Hematopoietic multipotent progenitor cell treated with erythropoietin and hydrocortisone succinate and interleukin-3 and kit ligand, for 17 days (in vitro differentiated cells): ENCODE data around the gene UAP1L1.
A peak's percentile ranks its signal among the peaks of the same experiment; 100 is the strongest.

Experiments used
- DNase-seq: peaks from one replicate; pipeline ENCODE4 v3.0.0-alpha.2; 2015; ENCODE audit warnings: low spot score

Gene UAP1L1

DNA sequence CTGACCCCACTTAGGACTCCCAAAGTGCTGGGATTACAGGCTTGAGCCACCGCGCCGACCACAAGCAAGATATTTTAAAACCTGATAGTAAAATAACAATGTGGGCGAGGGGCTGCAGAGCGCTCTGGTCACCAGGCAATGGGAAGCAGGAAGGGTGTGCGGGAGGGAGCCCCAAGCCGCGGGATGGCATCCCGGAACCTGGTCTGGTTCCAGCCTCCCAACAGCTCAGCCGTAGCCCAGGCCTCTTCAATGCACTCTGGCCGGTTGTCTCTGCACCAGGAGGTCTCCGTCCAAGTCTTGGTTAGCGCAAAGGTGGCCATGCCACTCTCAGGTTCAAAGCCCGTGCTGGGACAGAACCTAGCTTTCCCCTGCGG is 694 bp upstream of the UAP1L1 start:
- DNase-seq = no peak

DNA sequence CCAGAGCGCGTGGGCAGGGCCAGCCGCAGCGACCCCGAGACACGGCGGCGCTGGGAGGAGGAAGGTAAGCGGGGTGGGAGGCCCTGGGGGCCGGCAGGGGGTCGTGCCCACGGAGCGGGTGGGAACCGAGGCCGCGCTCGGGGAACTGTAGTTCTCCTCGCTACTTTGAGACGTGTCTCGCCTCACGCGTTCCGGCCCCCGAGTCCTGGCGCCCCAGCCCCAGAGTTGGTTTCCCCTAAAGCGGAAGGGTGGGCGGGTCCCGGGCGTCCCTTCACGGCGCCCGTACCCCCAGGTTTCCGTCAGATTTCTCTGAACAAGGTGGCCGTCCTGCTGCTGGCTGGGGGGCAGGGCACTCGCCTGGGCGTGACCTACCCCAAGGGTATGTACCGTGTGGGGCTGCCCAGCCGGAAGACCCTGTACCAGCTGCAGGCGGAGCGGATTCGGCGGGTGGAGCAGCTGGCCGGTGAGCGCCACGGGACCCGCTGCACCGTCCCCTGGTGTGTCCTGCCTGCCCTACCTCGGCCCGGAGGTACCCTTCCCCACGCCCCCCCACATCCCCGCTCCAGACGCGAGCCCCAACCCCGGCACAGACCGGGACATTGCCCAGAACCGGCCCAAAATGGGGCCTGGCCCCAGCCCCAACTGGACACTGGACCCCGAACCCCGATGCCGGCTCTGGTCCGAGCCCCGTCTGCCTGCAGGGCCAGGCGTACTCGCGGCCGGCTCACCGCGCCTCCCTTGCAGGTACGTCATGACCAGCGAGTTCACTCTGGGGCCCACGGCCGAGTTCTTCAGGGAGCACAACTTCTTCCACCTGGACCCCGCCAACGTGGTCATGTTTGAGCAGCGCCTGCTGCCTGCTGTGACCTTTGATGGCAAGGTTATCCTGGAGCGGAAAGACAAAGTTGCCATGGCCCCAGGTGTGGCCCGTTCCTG is 709 bp downstream of the UAP1L1 start:
- no peak for DNase-seq

- no peak for DNase-seq
These were observed 1.5 kb downstream of the UAP1L1 start for GRCh38 chr9:137078701-137079400.

DNA sequence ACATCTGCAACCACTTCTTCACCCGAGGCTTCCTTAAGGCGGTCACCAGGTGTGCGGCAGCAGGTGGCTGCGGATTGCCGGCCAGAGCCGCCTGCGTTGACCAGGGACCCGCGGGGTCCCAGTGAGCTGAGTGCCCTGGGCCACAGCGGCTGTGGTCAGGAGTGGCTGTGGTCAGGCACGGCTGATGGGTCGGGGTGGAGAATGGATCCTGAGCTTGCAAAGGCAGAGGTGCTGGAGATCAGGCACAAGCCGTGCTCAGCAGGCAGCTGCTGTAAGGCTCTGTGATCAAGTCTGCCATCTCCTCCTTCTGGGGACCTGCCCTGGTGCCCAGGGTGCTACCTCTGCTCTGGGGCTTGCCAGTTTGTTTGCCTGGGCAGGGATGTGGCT is 2.1 kb downstream of the UAP1L1 start:
- DNase-seq = no peak

GRCh38 chr9:137080260-137081122 is 3.2 kb downstream of the UAP1L1 start:
- no peak for DNase-seq

GRCh38 chr9:137082222-137082924 is 5.1 kb downstream of the UAP1L1 start:
- no peak for DNase-seq

GRCh38 chr9:137082925-137083290 is 5.6 kb downstream of the UAP1L1 start:
- no peak for DNase-seq

DNA sequence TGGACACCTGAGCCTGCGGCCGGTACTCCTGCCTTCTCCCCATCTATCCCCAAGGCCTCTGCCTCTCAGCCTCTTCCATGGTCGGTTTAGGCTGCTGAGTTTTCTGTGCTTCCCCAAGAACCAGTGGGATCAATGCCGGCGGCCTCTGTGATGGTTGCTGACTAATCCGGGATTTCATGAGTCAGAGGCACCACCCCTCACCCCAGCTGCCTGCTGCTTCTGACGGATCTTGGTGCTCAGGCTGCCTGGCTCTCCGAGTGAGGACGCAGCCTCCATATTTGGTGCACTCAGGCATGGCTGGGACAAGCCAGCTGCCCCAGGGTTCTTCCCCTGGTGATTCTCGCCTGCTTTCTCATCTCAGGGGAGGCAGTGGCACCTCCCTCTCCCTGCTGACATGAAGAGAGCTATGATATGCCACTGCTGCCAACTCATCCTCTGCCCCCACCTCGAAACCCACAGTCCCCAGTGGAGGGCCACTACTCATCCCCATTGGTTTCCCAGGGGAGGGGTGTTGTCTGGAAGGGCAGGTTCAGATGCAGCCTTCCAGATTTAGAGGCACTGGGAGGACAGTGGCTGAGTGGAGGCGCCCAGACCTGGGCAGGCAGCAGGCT is 6.2 kb downstream of the UAP1L1 start:
- DNase-seq = no peak

DNA sequence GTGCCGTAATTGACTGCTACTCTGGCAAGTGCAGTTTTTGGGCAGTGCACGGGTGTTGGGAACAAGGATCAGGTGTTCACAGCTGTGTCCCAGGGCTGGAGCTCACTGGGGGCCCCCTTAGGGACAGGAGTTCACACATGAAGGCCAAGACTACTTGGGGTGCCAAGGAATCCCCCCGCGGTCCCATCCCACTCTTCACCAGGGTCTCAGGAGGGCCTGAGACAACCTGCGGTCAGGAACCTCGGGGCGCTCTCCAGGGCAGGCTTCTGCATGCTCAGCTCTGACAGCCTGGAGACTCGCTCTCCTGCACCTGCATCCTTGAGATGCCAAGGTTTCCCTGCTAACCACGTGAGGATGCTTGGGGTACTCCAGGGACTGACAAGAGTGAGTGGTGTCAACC is 7.2 kb downstream of the UAP1L1 start:
- DNase-seq = no peak

- DNase-seq = no peak
These were observed 8.7 kb downstream of the UAP1L1 start for GRCh38 chr9:137085920-137086530.

GRCh38 chr9:137086531-137087408 is 9.5 kb downstream of the UAP1L1 start, which contains the start of gene MAN1B1:
TSS of gene MAN1B1 (plus strand) at chr9:137086985. CDS start at chr9:137087000, 15 bp downstream.
- DNase-seq = peak; percentile 100

GRCh38 chr9:137087409-137087925 is 10.2 kb downstream of the UAP1L1 start:
- no peak for DNase-seq

DNA sequence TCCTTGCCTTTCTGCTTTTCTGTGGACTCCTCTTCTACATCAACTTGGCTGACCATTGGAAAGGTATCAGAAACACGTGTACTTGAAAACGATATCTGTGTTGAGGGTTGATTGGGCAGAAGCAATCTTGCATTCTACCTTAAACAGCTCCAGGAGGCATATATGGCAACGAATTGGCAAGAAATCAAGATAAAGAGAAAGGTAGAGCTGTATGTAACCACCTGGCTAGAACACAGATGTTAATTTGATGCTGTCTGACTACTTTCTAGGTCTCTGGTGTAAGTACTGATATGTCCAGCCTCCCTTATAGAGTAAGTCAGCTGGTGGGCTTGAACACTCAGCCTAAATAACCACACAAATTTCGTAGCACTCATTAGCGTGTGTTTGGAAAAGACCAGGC is 10.8 kb downstream of the UAP1L1 start:
- peak; percentile 11 for DNase-seq

DNA sequence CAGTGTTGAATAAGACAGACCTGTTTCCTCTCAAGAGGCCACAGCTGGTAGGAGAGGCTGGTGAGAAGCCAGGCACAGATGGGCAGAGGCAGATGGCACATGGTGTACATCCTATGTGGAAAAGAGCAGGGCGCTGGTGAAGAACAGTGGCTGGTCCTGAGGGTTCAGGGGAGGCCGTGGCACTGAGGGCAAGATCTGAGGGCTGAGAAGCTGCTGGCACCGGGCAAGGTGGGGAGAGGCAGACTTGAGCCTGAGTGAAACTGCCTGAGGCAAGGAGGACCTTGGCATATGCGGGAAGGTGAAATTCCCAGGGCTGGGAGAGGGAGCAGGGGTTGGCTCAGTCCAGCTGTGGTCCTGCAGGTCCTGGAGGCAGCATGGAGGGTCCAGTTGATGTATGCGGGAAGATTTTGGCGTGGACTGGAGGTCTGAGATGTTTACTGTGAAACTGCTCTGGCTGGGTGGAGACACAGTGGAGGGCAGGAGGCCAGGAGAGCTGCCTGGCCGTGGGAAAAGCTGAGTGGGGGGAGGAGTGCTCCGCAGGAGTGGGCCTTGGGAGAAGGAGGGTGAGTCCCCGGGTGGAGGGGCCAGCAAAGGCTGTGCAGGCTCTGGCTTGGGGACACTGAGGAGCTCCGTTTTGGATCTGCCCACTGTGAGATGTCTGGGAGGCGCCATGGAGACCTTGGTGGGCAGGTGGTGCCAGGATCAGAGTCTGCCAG is 12.1 kb downstream of the UAP1L1 start:
- no peak for DNase-seq

GRCh38 chr9:137095664-137096517 is 18.6 kb downstream of the UAP1L1 start:
- no peak for DNase-seq

DNA sequence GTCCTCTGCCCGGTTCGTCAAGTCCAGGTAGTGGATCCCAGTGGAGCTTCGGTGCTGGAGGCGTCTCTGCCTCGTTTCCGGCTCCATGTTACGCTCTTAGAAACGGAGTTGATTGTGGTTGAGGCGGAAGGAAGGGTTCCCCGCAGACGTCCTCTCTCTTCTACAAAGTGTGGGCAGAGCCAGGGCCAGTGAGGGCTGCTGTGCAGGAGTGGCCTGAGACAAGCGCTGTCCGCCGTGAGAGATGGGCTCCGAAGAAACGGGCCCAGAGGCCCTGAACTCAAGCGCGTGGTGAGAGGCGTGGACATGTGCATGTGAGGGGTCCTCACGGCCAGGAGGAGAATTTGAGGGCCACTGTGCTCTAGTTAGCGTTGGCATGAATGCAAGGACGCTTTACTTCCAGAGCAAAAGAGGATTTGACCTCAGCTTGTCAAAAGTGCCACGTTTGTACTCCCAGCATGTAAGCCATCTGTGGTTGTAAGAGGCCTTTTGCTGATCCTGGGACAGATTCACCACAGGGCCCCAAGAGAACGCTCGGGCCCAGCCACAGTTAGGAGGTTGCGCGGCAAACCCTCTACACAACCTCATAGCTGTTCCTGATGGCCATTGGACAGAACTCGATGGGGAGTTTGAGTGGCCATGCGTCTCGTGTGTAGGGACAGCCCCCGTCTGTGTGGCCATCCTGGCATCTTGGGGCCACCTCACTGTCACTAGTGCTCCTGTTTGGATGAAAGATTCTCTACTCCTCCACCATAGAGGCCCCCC is 19.6 kb downstream of the UAP1L1 start:
- DNase-seq = no peak

DNA sequence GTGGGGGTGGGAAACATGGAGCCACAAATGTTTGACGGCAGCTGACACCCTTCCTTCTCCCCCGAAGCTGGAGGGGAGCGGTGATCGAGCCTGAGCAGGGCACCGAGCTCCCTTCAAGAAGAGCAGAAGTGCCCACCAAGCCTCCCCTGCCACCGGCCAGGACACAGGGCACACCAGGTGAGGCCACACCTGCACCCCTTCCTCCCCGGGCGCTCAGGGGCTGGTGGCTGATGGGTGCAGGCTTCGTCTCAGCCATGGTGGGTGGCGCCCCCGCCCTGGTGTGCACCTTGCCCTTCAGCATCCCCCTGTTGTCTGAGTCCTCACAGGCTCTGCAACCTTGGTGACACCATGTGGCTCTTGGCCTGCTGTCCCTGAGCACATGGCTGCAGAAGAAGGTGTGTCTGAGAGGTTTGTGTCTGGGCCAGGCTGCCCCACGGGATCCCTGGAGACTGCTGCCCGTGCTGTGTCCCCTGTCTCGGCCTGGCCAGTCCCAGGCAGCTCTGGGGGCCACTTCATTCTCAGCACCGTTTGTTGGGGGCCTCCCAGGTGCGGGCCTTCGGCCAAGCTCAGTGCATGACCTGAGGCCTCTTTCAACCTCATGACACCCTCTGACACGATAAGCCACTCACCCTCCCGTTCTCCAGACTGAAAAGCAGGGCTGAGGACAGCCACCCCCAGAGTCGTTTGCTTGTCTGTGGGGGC is 20.6 kb downstream of the UAP1L1 start:
- DNase-seq = no peak
